ENCODE data around the gene EEFSEC.

DNA sequence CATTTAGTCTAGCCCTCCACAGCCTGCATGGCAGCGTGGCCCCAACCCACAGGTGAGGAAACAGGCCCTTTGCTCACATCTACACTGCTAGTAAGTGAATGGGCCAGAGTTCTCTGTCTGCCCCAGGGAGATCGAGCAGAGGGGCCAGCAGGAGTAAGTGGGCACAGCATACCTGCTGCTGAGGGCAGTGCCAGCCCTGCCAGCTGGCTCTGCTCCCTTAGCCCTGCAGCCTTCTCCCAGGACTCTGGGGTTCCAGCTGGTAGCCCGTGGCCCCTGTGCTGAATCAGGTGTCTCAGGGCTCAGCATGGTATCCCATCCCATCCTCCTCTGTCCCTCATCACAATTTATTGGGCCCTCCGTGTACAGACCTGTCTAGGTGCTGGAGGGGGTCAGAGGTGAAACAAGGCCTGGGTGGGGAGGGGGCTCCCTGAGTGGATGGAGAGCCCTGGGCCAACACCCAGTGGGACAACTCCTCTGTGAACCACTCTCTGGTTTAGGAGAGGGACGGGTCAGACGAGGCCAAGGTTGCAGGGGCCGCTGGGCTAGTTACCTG, 211.6 kb downstream of the EEFSEC start:
- TF ChIP-seq, protein P1, sequence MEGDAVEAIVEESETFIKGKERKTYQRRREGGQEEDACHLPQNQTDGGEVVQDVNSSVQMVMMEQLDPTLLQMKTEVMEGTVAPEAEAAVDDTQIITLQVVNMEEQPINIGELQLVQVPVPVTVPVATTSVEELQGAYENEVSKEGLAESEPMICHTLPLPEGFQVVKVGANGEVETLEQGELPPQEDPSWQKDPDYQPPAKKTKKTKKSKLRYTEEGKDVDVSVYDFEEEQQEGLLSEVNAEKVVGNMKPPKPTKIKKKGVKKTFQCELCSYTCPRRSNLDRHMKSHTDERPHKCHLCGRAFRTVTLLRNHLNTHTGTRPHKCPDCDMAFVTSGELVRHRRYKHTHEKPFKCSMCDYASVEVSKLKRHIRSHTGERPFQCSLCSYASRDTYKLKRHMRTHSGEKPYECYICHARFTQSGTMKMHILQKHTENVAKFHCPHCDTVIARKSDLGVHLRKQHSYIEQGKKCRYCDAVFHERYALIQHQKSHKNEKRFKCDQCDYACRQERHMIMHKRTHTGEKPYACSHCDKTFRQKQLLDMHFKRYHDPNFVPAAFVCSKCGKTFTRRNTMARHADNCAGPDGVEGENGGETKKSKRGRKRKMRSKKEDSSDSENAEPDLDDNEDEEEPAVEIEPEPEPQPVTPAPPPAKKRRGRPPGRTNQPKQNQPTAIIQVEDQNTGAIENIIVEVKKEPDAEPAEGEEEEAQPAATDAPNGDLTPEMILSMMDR (IDR thresholded peaks at IDR 0.05), result no peak
- no peak for TF ChIP-seq ZFX (IDR thresholded peaks at IDR 0.05; ENCODE audit: borderline replicate concordance)
